Stimulated activated CD8-positive, alpha-beta memory T cell treated with anti-CD3 and anti-CD28 coated beads, Interleukin-12 subunit alpha, Interleukin-12 subunit beta, amount 100 ng/mL, for 1 hour (primary cell): ENCODE measurements around the gene PCED1B.
A peak's percentile ranks its signal among the peaks of the same experiment; 100 is the strongest.
"Not testable (repeated sequence)": the region's sequence is repeated elsewhere in the genome, so short reads cannot be mapped to it uniquely, and the experiment has no call there.

Experiments used
- DNase-seq: peaks from one replicate; pipeline ENCODE4 v3.0.0-alpha.2; 2020; ENCODE audit warnings: low read depth

PCED1B gene

DNA sequence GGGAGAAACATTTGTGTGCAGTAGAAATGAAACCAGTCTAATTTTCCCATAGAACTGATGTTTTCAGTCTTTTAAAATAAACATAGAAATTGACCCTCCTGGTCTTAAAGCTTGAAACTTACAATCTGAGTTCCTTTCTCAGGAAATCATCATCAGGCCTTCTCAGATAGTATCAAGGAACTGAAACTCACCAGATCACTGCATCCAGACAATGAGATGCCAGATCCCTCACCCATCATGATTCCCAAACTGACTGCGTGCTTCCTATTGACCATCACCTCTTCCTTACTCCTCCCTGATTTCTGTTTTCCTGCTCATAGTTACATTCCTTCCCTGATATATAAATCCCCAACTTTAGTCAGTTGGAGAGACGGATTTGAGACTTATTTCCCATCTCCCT lies 195.3 kb downstream of the PCED1B start:
- no peak for DNase-seq

DNA sequence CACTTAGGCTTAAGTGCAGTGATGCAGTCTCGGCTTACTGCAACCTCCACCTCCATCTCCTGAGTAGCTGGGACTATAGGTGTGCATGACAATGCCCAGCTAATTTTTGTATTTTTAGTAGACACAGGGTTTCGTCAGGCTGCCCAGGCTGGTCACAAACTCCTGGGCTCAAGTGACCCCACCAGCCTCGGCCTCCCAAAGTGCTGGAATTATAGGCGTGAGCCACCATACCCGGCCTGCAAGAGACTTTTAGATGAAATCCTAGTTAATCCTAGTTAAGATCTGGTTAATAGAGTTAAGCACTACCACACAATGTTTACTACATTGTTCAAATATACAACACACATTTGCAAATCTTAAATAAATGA lies 196.8 kb downstream of the PCED1B start:
- DNase-seq: no peak

DNA sequence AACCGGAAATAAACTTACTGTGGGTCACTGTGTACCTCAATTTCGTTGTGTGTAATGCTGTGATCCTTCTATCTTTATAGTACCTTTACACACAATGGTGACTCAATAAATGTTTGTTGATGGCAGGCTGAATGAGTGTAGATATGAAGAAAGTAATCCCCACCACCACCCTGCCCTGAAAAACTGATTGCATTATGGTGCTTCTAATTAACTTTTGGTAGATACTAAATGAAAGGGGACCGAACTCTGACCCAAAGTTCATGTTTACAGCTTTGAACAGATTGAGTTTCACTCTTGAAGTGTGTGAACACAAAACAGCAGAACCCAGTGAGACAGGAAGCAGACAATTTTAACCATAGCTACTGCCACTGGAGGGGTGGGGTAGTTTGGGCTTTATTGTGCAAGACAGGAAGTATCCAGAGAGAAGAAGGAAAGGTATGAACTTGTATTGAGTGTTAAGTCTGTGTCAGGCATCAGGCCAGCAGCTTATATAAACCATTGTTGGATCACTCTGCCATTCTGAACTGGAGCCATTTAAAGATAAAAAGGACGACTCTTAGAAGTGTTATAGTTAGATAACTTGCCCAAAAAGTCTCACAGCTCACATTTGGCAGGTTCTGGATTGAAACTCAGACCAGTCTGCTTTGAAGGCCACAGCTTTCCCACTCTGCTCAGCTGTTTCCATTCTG lies 197.3 kb downstream of the PCED1B start:
- peak; percentile 22 for DNase-seq

DNA sequence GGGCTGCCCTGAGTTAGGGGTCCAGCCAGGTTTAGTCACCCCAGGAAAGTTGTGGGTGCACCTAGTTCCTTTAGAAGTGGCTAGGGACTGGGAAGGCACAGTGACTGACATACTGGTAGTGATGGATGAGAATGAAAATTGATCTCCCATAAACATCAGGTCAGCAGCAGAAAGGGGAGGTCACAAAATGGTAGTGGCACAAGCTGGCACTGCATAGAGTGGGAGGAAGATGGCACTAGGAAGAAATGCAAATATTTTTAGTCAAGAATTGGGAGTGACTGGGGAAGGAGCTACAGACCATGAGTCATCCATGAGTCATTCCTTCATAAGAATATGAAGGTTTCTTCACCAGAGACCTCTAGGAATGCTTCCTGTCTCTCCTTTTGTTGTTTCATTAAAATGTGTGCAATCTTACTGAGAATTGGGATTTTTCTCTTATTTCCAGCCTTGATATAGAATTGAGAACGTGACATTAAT lies 198.6 kb downstream of the PCED1B start:
- DNase-seq: no peak

DNA sequence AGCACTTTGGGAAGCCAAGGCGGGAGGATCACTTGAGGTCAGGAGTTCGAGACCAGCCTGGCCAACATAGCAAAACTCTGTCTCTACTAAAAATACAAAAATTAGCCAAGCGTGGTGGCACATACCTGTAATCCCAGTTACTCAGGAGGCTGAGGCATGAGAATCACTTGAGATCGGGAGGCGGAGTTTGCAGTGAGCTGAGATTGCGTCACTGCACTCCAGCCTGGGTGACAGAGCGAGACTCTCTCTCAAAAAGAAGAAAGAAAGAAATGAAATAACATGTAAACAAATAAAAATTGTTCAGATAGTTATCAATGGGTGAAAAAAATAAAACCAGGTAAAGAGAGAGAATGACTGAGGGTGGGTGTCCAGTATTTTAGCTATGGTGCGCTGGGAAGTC lies 200.3 kb downstream of the PCED1B start:
- DNase-seq: not testable (repeated sequence)

DNA sequence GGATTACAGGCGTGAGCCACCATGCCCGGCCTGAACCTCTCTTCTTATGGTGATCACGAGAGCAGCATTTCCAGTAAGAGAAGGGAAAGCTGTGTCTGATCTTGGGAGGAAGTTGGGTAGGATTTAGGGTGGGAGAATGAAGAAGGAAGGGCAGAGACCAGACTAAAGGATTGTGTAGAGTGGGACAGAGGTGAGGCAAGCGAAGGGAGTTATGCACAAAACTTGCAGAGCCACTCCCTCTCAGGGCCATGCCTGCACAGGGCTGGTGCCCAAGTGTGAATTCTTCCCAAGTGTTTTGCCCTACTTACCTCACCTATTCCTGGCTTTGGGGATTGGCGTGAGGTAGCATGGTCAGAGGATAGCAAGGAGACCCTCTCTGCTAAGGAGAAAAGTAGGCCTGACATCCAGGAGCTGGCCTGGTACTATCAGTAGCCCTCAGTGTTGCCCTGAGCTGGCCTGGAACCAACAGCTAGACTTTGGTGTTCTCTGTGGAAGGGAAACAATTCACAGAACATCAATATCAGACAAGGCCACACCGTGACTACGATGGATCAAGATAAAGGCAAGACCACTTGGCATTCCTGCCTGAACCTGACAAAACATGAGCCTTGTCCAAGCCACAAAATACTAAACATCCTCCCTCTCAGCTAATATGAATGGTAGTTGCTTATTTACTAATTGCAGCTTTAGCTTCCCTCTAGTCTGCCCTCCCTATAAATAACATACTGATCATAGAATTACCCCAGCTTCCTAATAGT lies 201.3 kb downstream of the PCED1B start:
- DNase-seq: no peak

DNA sequence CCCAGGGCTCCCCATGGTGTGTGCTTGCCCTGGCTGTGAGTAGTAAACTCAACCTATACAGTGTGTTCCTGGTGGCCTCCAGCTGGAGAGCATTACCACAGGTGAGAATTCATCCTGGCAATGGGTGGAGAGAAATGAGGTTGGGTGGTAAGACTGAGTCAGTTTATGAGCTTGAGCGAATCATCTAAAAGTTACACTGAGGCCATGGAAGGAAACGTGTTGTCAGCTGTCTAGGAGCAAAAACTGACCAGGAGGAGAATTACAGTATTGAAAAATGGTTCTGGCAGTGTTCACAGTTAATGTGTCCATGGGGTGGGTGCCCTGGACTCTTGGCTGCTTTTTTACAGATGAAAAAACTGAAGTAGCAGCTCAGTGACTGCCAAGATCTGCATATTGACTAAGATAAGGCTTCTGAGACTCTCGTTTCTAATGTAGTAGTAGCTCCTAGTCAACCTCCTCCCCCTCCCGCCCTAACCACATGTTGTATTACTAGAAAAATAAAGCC lies 202.3 kb downstream of the PCED1B start:
- no peak for DNase-seq

DNA sequence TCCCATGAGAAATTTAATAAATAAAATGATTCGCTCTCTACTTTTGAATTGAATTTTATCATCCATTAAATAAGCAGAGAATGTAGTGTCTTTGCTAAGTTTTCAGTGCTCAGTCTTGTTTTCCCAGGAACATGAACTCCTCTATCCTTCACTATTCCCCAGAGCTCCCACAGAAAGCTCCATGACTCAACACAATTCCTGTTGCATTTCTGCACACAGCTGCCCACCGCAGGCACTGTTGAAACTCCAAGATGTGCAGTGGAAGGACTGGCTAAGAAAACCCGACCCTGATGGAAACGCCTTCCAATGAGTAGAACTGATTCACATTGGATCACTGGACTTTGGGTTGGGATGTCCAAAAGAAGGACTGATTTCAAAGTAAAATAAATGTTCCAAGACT lies 202.8 kb downstream of the PCED1B start:
- DNase-seq: no peak
